PFSK-1 (cell line): ENCODE results near the gene MX2.

Experiments used
- FOXP2 ChIP-seq: optimal IDR thresholded peaks from 2 replicates; pipeline ENCODE3; 2011; ENCODE audit warnings: borderline replicate concordance, control low read depth, inconsistent platforms; ENCODE audit not compliant: insufficient read depth; ENCODE audit errors: extremely low read length, extremely low read depth
- POLR2AphosphoS5 ChIP-seq: IDR thresholded peaks from 2 replicates; pipeline ENCODE4 v1.6.1; 2012; ENCODE audit warnings: low read depth, mild to moderate bottlenecking, control low read depth, low read length, moderate library complexity
- REST ChIP-seq, 2 experiments: IDR thresholded peaks; 2 replicates each; pipeline versions ENCODE4 v1.6.1 to v1.8.0; 2011 to 2012; ENCODE audit warnings: low read depth in 2 of 2, low read length in 2 of 2, control low read depth in 1 of 2, inconsistent platforms in 1 of 2, mild to moderate bottlenecking in 1 of 2, moderate library complexity in 1 of 2; ENCODE audit not compliant: insufficient read depth in 1 of 2
- SIN3A ChIP-seq: IDR thresholded peaks from 2 replicates; pipeline ENCODE4 v1.6.1; 2012; ENCODE audit warnings: mild to moderate bottlenecking, low read length, moderate library complexity, borderline replicate concordance; ENCODE audit not compliant: insufficient read depth
- TAF1 ChIP-seq: IDR thresholded peaks from 2 replicates; pipeline ENCODE4 v1.6.1; 2012; ENCODE audit warnings: low read length, control low read depth, borderline replicate concordance; ENCODE audit not compliant: insufficient read depth

Gene MX2

GRCh38 chr21:41425954-41426675 is 64.3 kb downstream of the MX2 start, which contains the start of gene MX1:
Gene MX1, plus strand, starts transcription at chr21:41426239. Its CDS starts 5,832 bp downstream, at chr21:41432071.
- TF ChIP-seq REST (IDR thresholded peaks at IDR 0.05; ENCODE audit: insufficient read depth in 1 of 2, low read depth in 2 of 2, low read length in 2 of 2) (no peak), FOXP2 (no peak), SIN3A (no peak), POLR2AphosphoS5 (no peak), TAF1 (no peak)

- no peak for TF ChIP-seq SIN3A
- TF ChIP-seq TAF1 = no peak
- no peak for TF ChIP-seq FOXP2
- no peak for TF ChIP-seq REST (IDR thresholded peaks at IDR 0.05; ENCODE audit: insufficient read depth in 1 of 2, low read depth in 2 of 2, low read length in 2 of 2)
- TF ChIP-seq POLR2AphosphoS5 = no peak
Observed at GRCh38 chr21:41426676-41427404, 65.0 kb downstream of the MX2 start.

GRCh38 chr21:41427556-41427955 is 65.7 kb downstream of the MX2 start:
- TF ChIP-seq POLR2AphosphoS5 (no peak), FOXP2 (no peak), SIN3A (no peak), TAF1 (no peak), REST (IDR thresholded peaks at IDR 0.05; ENCODE audit: insufficient read depth in 1 of 2, low read depth in 2 of 2, low read length in 2 of 2) (no peak)

GRCh38 chr21:41428311-41428710 is 66.5 kb downstream of the MX2 start:
- TF ChIP-seq POLR2AphosphoS5 (no peak), TAF1 (no peak), FOXP2 (no peak), REST (IDR thresholded peaks at IDR 0.05; ENCODE audit: insufficient read depth in 1 of 2, low read depth in 2 of 2, low read length in 2 of 2) (no peak), SIN3A (no peak)
